NOMO-1 (cell line): Measurements from ENCODE around the gene CARF.
"Not testable (repeated sequence)": the region's sequence is repeated elsewhere in the genome, so short reads cannot be mapped to it uniquely, and the experiment has no call there.

Experiments
- DNase-seq, 2 experiments: peaks; one replicate each; lab custom pipeline; 2025; ENCODE audit not compliant: unreplicated experiment in 2 of 2; lab: John Stamatoyannopoulos, UW

CARF gene

DNA sequence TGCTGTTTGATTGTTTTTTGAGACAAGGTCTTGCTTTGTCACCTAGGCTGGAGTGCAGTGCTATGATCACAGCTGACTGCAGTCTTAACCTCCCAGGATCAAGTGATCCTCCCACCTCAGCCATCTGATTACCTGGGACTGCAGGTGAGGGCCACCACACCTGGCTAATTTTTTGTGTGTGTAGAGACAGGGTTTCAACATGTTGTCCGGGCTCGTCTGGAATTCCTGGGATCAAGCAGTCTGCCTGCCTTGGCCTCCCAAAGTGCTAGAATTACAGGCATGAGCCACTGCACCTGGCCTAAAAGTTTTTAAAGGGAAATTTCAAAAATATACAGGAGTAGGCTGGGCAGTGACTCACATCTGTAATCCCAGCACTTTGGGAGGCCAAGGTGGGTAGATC is 22.4 kb downstream of the CARF start:
- no peak for DNase-seq

DNA sequence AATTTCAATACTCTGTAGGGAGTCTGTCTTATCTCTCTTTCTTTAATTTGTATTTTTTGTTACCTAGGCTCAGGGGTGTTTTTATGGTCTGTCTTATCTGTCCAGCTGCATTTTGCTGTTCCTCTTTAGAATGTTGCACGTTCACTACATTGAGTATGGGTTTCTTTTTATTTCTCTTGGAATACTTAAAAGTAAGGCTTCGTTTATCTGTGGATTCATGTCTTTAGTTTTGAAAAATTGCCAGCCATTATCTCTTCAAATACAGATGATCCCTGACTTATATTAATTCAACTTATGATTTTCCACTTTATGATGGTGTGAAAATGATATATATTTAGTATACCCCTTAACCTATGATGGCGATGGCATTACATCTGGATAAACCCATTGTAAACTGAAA is 26.9 kb downstream of the CARF start:
- DNase-seq = no peak

DNA sequence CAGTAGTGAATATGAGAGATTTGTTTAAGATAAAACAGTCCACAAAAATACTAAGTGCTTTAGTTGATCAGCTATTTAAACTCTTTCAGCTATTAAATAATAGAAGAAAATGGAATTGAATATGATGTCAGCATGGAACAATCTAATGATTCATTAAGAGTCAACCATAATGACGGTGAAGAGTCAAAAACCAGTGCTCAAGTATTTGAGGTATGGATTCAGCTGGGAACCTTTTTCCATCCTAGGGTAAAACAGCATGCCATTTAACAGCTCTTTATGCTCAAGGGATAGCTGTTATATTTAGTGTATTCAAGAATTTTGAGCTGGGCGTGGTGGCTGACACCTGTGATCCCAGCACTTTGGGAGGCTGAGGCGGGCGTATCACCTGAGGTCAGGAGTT is 29.7 kb downstream of the CARF start:
- DNase-seq = no peak

DNA sequence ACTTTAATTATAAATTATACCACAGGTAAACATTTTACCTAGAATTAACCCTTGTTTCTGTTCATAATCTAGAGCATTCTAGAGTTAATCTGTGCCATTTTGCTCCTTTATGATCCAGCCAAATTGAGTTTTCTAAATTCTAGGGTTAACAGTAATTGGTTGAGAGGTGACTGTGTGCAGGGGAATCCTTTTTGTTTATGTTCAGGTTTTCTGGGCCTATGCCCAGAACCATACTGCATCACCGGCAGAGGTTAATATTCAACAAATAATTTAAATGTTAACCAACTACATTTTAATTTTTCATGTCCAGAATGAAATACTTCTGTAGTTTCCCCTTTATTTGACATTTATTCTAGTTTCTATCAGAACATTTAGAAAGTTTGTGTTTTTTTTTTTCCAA is 32.3 kb downstream of the CARF start:
- DNase-seq = no peak

DNA sequence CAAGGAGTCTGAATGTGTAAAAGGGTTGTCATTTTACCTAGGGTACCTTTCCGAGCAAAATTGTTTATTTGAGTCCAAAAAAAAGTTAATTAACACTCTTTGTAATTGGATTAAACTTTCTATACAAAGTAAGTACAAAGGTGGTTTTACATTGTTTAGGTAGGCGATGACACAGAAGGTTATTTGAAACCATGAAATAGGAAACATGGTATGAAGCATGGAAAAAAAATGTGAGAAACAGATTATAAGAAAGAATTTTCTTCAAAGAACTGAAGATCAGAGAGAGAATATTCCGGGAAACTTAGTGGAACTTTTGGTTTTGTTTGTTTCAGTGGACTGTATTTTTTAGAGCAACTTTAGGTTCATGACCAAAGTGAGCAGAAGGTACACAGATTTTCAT is 32.7 kb downstream of the CARF start:
- DNase-seq = no peak

DNA sequence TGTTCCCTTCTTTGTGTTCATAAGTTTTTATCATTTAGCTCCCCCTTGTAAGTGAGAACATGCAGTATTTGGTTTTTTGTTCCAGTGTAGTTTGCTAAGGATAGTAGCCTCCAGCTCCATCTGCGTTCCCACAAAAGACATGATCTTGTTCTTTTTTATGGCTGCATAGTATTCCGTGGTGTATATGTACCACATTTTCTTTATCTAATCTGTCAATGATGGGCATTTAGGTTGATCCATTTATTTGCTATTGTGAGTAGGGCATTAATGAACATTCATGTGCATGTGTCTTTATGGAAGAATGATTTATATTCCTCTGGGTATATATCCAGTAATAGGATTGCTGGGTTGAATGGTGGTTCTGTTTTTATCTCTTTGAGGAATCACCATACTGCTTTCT is 33.4 kb downstream of the CARF start:
- DNase-seq = no peak

DNA sequence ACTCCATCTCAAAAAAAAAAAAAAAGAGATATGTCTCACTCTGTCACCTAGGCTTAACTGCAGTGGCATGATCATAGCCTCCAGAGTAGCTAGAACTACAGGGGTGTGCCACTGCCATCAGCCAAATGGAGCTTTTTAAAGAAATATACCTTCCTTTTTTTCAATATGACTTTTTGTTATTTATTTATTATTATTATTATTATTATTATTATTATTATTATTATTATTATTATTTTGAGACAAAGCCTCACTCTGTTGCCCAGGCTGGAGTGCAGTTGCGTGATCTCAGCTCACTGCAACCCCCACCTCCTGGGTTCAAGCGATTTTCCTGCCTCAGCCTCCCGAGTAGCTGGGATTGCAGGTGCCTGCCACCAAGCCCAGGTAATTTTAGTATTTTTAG is 37.3 kb downstream of the CARF start:
- not testable (repeated sequence) for DNase-seq

DNA sequence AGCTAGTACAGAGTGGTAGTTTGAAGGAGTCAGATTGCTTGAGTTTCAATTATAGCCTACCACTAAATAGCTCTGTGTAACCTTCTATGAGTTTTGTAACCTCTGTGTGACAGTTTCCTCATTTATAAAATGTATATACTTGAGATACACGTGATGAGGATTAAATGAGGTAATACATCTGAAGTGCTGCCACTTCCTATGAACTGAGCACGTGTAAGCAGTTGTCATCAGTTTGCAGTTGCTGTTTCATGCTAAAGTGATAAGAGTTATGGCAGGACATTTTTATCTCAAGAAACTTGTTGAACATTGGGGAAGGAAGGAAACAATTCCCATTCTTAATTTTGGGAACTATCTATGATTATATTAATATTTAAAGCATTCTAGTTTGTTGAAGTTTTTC is 38.5 kb downstream of the CARF start:
- DNase-seq = peak; percentile 59 to 98

DNA sequence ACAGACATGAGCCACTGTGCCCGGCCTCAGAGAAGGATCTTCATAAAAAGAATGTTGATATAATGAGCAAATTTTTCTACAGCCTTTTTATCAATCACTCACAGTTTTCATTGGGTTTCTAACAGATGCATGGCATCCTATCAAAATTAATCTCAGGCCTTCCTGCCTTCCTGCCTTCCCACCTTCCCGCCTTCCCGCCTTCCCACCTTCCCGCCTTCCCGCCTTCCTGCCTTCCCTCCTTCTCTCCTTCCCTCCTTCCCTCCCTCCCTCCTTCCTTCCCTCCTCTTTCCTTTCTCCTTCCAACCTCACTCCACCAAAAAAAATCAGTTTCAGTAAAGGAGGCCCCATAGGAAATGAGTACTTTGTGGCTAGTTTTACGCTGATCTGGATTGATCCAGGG is 48.4 kb downstream of the CARF start:
- DNase-seq = no peak

DNA sequence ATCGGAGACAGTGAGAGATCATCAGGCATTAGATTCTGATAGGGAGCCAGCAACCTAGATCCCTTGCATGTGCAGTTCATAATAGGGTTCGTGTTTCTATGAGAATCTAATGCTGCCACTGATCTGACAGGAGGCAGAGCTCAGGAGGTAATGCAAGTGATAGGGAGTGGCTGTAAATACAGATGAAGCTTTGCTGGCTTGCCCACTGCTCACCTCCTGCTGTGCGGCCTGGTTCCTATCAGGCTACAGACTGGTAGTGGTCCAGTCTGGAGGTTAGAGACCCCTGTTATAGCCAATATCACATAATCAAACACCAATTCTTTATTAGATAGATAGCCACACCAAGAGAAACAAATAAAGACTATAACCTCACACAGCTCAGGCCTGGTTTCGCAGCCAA is 51.6 kb downstream of the CARF start:
- DNase-seq = no peak

DNA sequence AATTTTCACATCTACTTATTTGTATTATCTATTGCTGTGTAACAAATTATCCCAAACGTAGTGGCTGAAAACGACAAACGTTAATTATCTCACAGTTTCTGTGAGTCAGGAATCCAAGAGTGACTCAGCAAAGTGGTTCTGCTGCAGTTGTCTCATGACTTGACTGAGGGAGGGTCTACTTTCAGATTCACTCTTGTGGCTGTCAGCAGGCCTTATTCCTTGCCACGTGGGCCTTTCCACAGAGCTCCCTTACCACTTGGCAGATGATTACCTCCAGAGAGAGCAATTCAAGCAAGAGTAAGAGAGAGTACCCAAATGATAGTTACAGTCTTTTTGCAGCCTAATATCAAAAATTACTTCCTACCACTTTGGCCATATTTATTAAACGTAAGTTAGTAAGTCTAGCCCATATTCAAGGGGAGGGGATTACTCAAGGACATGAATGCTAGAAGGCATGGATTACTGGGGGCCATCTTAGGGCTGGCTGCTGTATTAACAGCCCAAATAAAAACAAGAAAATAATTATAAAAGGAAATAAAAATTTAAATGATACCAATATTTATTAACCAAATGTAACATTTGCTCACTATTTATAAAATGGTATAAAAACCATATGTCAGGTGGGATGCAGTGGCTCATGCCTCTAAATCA is 53.9 kb downstream of the CARF start:
- peak; percentile 1 to 20 for DNase-seq

DNA sequence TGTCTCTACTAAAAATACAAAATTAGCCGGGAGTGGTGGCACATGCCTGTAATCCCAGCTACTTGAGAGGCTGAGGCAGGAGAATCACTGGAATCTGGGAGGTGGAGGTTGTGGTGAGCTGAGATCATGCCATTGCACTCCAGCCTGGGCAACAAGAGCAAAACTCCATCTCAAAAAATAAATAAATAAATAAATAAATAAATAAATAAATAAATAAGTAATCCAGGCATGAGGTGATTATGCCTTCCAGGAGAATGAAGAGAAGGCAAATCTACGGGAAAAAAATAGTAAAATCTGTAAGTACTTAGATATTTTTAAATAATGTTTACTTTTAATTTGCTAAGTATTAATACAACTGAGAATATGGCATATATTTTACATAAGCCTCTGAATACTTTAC is 57.3 kb downstream of the CARF start:
- not testable (repeated sequence) for DNase-seq

DNA sequence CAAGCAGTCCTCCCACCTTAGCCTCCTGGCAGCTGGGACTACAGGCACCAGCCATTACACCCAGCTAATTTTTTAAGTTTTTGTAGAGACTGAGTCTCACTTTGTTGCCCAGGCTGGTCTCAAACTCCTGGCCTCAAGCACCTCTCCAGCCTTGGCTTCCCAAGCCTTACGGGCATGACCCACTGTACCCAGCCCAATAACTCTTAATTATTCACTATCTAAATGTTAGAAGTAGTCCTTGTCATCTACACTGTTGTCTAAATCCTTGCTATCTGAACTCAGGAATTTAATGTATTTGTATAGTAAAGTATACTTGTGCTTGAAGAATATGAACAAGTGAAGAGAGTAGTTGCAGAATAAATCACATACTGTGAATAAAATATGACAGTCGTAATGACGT is 64.7 kb downstream of the CARF start:
- DNase-seq = no peak

DNA sequence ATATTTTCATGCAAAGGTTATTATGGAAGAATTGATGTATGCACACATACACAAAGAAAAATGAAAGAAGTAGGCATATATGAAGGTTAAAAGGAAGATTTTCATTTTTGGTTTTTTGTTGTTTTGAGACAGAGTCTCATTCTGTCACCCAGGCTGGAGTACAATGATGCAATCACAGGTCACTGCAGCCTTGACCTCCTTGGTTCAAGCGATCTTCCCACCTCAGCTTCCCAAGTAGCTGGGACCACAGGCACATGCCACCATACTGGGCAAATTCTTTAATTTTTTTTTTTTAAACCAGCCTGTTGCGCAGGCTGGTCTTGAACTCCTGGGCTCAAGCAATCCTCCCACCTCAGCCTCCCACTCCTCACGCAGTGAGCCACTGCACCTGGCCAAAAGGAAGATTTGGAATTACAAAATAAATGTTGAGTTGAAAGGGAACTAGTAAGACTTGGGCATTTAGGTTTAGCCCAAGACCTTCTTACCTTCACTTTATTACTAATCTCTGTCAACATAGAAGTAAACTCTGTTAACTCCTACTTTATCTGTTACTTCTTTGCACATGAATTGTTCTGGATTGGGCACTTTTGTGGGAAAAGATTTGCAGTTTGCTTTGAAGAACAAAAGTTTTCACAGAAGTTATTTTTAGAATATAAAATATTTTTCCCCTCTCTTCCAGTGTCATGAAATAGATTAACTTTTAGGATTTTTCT is 70.9 kb downstream of the CARF start:
- DNase-seq = no peak

DNA sequence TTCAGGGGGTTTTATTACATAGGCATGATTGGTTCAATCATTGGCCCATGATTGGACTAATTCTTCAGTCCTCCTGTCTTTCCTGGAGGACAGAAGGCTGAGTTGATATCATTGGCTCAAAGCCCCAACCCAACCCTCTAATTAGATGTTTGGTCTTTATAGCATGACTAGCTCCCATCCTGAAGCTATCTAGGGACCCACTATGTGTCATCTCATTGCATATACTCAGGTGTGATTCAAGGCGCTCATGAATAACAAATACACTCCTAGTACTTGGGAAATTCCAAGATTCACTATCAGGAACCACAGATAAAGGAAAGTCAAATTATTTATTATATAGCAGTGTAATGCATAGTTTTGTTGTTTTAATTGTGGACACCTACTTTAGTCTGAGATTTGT is 77.7 kb downstream of the CARF start:
- no peak for DNase-seq

DNA sequence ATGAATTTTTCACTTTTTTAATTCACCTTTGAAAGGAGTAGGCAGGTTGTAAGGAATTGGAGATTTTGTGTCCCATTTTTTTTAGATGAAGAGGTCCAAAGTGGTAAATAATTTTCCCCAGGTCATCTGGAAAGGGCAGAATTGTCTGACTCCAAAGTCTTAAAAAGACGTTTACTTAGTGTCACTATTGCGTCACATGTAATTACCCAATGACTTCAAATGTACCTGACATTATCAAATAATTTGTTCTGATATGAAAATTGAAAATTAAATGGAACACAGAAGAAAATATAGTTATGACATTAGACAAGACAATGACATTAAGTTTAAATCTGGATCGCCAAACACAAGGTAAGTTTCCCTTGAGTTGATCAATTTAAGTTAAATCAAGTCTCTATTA is 78.4 kb downstream of the CARF start:
- DNase-seq = no peak

DNA sequence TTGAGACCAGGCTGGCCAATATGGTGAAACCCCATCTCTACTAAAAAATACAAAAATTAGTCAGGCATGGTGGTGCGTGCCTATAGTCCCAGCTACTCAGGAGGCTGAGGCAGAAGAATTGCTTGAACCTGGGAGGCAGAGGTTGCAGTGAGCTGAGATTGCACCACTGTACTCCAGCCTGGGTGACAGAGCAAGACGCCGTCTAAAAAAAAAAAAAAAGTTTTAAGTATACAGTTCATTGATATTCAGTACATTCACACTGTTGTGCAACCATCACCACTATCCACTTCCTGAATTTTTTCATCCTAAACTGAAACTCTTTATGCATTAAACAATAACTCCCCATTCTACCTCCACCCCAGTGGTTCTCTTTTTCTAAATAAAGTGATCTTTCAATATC is 85.0 kb downstream of the CARF start:
- peak; percentile 65 to 91 for DNase-seq

DNA sequence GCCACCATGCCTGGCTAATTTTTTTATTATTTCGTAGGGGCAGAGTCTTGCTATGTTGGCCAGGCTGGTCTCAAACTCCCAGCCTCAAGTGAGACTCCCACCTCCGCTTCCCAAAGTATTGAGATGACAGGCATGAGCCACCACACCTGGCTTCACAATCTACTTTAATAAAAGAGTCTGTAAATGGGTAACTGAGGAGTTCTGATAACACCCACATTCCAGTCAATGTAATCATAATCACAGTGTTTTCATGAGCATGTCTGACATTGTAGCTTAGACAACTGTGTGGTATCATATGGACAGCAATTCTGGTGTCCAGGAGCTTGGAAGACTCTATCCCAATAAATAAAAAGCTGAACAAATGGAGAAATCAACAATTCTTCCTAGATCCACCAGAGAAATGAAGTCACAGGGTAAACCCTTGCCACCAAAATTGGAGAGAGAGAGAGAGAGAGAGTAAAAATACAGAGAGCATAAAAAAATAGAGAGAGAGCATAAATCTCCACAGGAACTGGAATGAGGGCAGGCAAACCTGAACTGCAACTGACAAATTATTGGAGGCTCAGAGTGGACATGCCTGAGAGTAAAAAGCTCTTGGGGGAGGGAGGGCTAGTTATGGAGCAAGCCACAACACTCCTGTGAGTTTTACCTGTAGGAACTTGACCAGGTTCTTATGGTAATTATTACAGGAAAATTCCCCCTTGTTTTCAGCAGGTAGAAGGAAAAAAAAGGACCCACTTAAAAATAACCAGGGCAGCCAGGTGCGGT is 90.2 kb downstream of the CARF start:
- no peak for DNase-seq

DNA sequence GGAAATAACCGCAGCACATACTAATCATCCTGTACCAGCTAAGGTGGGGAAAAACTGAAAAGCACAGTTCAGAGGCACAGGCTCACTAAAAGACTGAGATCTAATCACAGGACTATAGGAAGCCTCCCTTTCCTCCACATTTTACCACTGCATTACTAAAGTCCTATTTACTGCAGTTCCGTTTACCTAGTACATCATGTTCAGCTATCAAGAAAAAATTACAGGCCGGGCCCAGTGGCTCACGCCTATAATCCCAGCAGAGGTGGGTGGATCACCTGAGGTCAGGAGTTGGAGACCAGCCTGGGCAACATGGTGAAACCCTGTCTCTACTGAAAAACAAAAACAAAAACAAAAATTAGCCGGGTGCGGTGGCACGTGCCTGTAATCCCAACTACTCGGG is 91.6 kb downstream of the CARF start:
- DNase-seq = no peak

DNA sequence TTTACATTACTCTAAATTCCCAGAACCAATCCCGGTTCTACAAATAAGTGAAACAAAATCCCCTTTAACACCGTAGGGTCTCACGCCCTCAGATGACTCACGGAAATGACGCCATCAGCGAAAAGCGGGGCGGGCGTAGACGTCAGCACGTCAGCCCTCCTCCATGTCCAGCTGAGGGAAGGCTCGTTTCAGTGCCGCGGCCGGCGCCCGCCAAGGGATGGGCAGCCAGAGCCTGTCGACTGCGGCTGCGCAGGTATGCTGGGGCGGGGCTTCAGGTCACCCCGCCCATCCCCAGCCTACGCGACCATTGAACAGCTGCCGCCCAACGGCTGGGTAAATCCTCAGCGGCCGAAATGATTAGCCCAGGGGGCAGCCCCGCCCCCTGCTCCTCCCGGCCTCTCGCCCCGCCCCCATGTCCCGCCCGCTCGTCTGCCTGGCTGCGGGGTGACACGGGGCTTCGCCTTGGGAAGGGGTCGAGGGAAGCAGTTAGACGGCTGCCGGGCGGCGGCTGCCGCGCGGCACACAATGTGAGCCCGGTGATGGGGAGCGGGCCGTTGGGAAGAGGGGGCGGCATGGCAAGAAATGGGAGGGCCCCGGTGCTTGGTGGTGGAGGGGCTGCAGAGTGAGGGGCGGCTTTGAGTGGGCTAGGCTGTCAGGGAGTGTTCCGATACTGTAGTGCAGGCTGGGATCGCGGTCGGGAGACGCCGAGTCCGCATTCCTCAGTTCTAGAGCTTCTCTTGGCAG is 102.6 kb downstream of the CARF start, which contains the start of gene NBEAL1:
Gene NBEAL1, plus strand, starts transcription at position 420 of the 744 bp plus-strand sequence. CDS start 1,510 bp downstream, outside the sequence.
- peak; percentile 96 to 97 for DNase-seq

DNA sequence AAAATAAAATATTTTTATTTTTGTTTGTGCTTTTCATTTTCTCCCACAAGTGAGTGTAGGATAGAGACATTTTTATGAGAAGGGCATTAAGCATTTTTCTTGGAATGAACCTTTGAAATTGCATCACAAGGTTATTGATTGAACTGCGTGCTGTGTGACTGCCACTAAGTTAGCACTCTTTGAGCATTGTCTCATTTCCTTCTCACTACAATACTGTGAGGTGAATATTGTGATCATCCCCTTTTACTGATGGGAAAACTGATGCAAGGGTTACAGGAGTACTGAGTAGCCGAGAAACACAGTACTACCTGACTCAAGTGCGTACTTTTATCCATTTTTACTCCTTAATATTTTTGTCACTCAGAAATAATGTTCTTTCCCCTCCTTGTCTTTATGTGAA is 104.6 kb downstream of the CARF start:
- DNase-seq = no peak
